Ishikawa (cell line): ENCODE data around the gene MRPL34.

Experiments used
- CEBPB ChIP-seq: IDR thresholded peaks from 2 replicates; pipeline ENCODE4 v1.6.1; 2012
- CREB1 ChIP-seq: IDR thresholded peaks from 2 replicates; pipeline ENCODE4 v1.6.1; 2012; ENCODE audit warnings: low read depth
- EGR1 ChIP-seq: IDR thresholded peaks from 2 replicates; pipeline ENCODE4 v1.6.1; 2012
- EP300 ChIP-seq: IDR thresholded peaks from 2 replicates; pipeline ENCODE4 v1.6.1; 2012; ENCODE audit warnings: borderline replicate concordance
- FOXM1 ChIP-seq: IDR thresholded peaks from 2 replicates; pipeline ENCODE4 v1.6.1; 2012; ENCODE audit warnings: low read depth, borderline replicate concordance
- NFIC ChIP-seq: IDR thresholded peaks from 2 replicates; pipeline ENCODE4 v1.6.1; 2012
- RAD21 ChIP-seq: IDR thresholded peaks from 2 replicates; pipeline ENCODE4 v1.6.1; 2012; ENCODE audit warnings: low read depth
- TAF1 ChIP-seq: IDR thresholded peaks from 2 replicates; pipeline ENCODE4 v1.6.1; 2012; ENCODE audit warnings: low read depth, mild to moderate bottlenecking
- TCF12 ChIP-seq: IDR thresholded peaks from 2 replicates; pipeline ENCODE4 v1.6.1; 2012; ENCODE audit warnings: low read depth
- TEAD4 ChIP-seq: IDR thresholded peaks from 2 replicates; pipeline ENCODE4 v1.6.1; 2012
- YY1 ChIP-seq: IDR thresholded peaks from 2 replicates; pipeline ENCODE4 v1.6.1; 2012; ENCODE audit warnings: low read depth
- ZBTB7A ChIP-seq: IDR thresholded peaks from 2 replicates; pipeline ENCODE4 v1.6.1; 2012; ENCODE audit warnings: low read depth
- TF ChIP-seq, protein P1 (sequence below): IDR thresholded peaks from 2 replicates; pipeline ENCODE4 v1.6.1; 2012
- TF ChIP-seq, protein P2 (sequence below): IDR thresholded peaks from 2 replicates; pipeline ENCODE4 v1.6.1; 2012; ENCODE audit warnings: low read depth, mild to moderate bottlenecking
- TF ChIP-seq, protein P3 (sequence below): IDR thresholded peaks from 2 replicates; pipeline ENCODE4 v1.6.1; 2012

Gene MRPL34

DNA sequence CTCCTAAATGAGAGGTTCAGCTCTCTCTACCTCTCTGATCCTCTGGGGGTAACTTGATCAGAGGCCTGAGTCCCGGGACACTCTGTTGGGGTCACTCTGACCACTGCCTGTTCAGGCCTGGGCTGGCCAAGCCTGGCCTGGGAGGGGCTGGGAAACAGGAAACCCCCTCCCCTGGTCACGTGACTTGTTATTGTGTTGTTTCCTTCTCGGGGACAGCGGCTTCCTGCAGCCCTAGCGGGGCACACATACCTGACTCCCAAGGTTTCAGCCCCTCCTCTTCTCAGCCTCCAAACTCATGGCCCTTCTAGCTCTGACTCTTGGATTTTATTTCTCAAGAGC, 41.1 kb upstream of the MRPL34 start, which contains the start of gene USHBP1:
USHBP1 (minus strand) TSS at position 105 of the 339 bp plus-strand sequence. CDS start 446 bp downstream, outside the sequence.
- TF ChIP-seq EP300 (no peak), CEBPB (no peak), RAD21 (no peak), CREB1 (no peak)
- TF ChIP-seq, protein P1, sequence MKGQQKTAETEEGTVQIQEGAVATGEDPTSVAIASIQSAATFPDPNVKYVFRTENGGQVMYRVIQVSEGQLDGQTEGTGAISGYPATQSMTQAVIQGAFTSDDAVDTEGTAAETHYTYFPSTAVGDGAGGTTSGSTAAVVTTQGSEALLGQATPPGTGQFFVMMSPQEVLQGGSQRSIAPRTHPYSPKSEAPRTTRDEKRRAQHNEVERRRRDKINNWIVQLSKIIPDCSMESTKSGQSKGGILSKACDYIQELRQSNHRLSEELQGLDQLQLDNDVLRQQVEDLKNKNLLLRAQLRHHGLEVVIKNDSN: peak; percentile 63

DNA sequence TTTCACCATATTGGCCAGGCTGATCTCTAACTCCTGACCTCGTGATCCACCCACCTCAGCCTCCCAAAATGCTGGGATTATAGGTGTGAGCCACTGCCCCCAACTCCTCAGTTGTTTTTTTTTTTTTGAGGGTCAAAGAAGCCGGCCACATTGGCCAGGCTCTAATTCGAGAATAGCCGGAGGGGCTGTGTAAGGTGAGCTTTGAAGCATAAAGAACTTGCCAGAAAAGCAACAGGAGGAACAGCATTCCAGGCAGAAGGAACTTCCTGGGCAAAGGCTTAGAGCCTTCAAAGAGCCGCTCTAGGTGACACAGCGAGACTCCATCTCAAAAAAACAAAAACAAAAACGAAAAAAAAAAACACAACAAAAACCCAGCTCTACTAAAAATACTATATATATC, 39.6 kb upstream of the MRPL34 start:
- TF ChIP-seq EGR1: no peak
- TF ChIP-seq, protein P2, sequence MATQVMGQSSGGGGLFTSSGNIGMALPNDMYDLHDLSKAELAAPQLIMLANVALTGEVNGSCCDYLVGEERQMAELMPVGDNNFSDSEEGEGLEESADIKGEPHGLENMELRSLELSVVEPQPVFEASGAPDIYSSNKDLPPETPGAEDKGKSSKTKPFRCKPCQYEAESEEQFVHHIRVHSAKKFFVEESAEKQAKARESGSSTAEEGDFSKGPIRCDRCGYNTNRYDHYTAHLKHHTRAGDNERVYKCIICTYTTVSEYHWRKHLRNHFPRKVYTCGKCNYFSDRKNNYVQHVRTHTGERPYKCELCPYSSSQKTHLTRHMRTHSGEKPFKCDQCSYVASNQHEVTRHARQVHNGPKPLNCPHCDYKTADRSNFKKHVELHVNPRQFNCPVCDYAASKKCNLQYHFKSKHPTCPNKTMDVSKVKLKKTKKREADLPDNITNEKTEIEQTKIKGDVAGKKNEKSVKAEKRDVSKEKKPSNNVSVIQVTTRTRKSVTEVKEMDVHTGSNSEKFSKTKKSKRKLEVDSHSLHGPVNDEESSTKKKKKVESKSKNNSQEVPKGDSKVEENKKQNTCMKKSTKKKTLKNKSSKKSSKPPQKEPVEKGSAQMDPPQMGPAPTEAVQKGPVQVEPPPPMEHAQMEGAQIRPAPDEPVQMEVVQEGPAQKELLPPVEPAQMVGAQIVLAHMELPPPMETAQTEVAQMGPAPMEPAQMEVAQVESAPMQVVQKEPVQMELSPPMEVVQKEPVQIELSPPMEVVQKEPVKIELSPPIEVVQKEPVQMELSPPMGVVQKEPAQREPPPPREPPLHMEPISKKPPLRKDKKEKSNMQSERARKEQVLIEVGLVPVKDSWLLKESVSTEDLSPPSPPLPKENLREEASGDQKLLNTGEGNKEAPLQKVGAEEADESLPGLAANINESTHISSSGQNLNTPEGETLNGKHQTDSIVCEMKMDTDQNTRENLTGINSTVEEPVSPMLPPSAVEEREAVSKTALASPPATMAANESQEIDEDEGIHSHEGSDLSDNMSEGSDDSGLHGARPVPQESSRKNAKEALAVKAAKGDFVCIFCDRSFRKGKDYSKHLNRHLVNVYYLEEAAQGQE: no peak
- no peak for TF ChIP-seq RAD21
- no peak for TF ChIP-seq NFIC
- no peak for TF ChIP-seq FOXM1
- TF ChIP-seq TAF1: no peak
- TF ChIP-seq, protein P3, sequence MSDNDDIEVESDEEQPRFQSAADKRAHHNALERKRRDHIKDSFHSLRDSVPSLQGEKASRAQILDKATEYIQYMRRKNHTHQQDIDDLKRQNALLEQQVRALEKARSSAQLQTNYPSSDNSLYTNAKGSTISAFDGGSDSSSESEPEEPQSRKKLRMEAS: no peak
- TF ChIP-seq TEAD4: no peak
- no peak for TF ChIP-seq TCF12
- TF ChIP-seq CEBPB: no peak
- TF ChIP-seq ZBTB7A: no peak
- TF ChIP-seq YY1: no peak
- no peak for TF ChIP-seq EP300
- TF ChIP-seq, protein P1: no peak

DNA sequence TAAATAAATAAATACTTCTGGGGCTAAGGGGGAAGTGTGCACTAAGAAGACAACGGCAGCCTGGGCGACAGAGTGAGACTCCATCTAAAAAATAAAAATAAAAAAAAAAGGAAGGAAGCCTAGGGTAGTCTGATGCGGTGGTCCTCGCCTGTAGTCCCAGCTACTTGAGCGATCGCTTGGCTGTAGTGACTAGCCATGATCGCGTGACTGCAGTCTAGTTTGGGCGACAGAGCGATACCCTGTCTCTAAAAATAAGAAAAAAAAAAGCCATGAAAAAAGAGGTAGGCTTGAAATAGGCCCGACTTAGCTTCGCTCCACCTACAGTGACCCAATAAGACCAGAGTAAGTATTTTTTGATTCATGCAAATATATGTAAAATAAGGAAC, 39.1 kb upstream of the MRPL34 start:
- no peak for TF ChIP-seq FOXM1
- TF ChIP-seq RAD21: no peak
- no peak for TF ChIP-seq CREB1
- TF ChIP-seq, protein P3: no peak
- no peak for TF ChIP-seq NFIC
- TF ChIP-seq ZBTB7A: no peak
- no peak for TF ChIP-seq CEBPB
- TF ChIP-seq, protein P1: no peak
- TF ChIP-seq, protein P2: no peak
- TF ChIP-seq EGR1: no peak
- TF ChIP-seq TCF12: no peak

DNA sequence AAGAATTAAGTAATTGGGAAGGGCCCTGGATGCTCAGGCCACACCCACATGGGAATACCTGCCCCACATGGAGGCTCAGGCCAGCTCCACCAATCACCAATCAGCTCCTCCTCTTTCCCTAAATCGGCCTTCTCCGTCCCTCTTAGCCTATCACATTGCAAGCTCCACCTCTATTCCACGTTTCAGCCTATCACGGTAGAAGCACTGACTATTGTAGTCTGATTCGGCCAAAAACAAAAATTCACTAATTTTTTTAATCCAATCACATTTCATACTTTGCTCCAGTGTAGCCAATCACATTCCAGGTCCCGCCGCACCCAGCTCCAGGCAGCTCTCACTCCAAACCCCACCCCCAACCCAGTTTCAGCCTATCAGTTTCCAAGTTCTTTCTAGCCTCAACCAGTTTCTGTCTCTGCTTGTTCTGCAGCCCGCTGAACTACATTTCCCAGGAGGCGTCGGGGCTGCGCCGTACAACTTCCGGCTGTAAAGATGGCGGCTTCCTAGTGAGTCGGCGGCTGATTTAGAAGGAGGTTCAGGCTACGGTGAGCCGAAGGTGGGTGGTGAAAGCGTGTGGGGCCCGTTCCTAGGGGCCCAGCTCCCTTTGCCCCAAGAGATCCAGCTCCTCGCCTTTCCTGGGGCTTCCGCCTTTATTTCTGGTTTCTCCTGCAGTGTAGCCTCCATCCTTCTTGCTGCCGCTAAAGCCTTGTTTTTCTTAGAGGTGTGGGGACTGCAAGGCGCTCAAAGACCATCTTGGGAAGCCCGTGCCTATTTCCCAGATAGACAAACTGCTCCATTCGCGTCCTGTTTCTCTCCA, 38.5 kb upstream of the MRPL34 start, which contains the start of gene BABAM1:
BABAM1 (plus strand) TSS at position 469 of the 814 bp plus-strand sequence. CDS start 1,364 bp downstream, outside the sequence.
- TF ChIP-seq YY1: peak; percentile 98
- TF ChIP-seq EGR1: peak; percentile 44; the same call in 1 of the 2 replicates
- TF ChIP-seq EP300: peak; percentile 32; the same call in 1 of the 2 replicates
- TF ChIP-seq TCF12: peak; percentile 75
- TF ChIP-seq, protein P3: no peak
- TF ChIP-seq TAF1: peak; percentile 96
- TF ChIP-seq ZBTB7A: no peak
- TF ChIP-seq, protein P2: 0 out of 2 replicates have a peak, but pooled peaks have one; percentile 26
- 0 out of 2 replicates have a peak, but pooled peaks have one; percentile 28 for TF ChIP-seq NFIC
- TF ChIP-seq TEAD4: no peak
- TF ChIP-seq, protein P1: 0 out of 2 replicates have a peak, but pooled peaks have one; percentile 10
- no peak for TF ChIP-seq RAD21
- TF ChIP-seq CREB1: peak; percentile 69; the same call in 1 of the 2 replicates
- peak; percentile 81; the same call in 1 of the 2 replicates for TF ChIP-seq FOXM1
- TF ChIP-seq CEBPB: no peak
